Activated CD4-positive, alpha-beta T cell treated with anti-CD3 and anti-CD28 coated beads, Interleukin-2, Interleukin-6, amounts not matched to agents 100 ng/mL and 50 ng/mL, durations not matched to agents 16 hours and 8 hours (primary cell): ENCODE measurements around the gene LHX4.

Source experiments
- DNase-seq: peaks from one replicate; pipeline ENCODE4 v3.0.0-alpha.2; 2020

Gene LHX4

DNA sequence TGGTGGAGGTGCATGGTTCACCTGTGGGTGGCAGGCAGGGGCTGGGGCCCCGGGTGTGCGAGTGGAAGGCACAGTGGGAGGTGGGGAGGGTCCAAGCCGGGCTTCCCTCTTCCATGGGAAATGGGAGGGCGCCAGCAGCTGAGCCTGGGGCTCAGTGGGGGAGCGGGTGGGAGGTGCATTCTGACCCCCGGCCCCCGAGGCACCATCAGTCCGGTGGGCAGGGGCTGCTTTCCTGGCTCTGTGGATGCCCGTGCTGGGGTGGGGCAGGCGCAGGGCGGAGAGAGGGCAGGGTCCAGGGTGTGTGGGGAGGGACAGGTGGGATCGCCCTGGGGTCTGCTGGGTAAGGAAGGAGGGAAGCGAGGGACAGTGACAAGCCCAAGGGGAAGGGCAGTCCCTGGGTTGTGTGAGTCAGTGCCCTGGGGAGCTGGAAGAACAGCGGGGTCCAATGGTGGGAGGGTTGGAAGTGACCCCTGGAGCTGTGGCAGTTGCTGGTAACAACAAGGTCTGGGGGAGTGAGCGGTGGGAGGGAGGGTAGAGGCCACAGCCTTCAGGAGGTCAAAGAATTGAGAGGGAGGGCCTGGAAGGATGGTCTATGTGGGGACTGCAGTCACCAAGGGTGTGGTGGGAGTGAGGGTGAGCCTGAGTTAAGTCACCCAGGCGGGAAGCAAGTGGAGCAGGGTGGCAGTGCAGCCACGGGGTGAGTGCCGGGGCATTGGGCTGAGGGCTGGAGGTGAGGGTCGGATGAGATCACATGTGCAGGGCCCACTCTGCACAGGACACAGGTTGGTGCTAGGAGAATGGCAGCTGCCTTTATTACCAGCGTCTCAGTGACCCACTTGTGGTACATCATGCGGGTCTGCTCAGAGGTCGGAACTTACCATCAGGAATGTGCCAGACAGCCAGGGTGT, 29.6 kb downstream of the LHX4 start:
- DNase-seq = no peak

DNA sequence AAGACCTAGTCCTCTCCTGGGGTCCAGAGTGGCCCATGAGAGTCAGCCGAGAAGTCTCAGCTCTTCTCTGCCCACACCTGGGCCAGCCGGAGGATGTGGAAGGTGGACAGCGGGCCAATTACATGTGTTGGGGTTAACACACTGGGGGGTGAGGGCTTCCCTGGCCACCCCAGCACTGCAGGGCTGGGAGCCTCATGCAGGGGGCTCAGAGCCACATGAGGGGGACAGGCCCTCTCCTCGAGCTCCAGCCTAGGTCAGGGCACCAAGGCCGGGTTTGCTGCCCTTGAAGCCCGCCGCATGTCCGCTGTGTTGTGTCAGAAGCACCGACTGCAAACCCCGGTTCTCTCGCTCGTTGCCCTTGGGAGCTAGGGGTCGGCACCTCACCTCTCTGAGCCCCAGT, 30.5 kb downstream of the LHX4 start:
- no peak for DNase-seq

DNA sequence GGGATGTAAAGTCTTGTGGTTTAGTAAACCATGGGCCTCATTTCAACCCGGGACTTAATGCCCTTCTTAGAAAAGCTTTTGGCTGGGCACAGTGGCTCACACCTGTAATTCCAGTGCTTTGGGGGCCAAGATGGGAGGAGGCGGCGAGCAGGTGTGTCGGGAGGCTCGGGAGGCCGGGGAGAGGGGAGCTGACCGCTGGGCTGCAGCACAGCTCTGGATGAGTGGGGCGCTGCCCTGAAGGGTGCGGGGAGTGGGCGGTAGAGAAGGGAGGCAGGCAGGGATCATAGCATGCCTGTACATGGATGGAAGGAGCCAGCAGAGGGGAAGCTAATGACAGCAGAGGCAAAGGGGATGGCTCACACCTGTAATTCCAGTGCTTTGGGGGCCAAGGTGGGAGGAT, 31.0 kb downstream of the LHX4 start:
- DNase-seq = no peak

DNA sequence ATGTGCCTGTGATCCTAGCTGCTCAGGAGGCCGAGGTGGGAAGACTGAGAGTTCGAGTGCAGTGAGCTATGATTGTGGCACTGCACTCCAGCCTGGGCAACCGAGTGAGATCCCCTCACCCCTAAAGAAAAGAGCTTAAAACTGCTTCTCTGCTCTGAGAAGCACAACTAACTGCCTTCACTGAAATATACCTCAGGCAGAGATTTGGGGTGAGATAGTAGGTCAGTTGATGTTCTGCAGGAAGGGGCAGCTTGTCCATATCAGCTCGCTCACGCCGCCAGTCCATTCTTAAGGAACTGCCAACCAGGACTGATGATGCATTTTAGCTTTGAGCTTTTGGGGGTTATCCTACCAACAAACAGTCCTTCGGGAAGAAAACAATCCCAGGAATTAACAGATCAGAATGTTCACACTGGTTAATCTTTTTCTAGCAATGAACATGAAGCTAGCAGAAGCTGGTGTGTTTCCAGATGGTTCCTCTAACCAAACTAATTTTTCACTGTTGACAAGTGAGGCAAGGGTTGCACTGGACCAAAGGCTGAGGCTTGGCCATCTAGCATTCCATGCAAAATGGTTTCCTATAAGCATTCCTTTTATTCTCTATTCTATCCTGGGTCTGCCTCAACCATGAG, 31.6 kb downstream of the LHX4 start:
- no peak for DNase-seq

DNA sequence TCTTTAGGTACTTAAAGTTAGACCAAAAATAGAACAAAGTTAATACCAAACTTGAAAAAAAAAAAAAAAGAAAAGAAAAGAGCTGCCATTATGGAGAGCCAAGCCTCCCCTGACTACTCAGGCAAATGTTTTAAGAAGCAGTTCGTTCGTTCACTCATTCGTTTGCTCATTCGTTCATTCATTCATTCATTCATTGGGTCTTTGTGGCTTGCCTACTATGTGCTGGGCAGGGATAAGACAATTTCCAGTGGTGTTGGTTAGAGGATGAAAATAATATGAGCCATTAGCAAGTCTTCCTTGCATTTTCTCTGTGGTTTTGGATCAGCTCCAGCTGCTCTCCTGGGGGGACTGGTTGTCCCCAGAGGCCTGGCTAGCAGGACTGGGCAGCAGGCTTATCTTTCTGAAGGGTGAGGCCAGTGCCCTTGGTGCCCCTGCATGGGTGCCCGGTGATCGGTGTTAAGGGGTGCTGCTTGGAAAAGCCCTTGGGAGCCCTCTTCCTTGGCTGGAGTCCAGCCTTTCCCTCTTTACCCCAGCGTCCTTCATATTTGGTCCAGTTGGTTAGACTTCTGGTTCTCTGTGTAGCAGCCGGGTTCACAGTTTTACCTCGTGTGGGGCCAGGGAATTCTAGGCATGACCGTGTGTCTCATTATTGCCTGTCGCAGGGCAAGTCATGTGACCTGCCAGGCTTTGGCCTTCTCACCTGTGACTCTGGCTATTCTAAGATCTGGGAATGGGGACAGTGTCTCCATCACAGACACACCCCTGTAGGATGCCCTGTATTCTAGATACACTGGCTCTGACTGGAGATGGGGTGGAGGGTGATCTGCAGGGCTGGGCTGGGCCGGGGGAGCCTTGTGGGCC, 32.8 kb downstream of the LHX4 start:
- DNase-seq = no peak

DNA sequence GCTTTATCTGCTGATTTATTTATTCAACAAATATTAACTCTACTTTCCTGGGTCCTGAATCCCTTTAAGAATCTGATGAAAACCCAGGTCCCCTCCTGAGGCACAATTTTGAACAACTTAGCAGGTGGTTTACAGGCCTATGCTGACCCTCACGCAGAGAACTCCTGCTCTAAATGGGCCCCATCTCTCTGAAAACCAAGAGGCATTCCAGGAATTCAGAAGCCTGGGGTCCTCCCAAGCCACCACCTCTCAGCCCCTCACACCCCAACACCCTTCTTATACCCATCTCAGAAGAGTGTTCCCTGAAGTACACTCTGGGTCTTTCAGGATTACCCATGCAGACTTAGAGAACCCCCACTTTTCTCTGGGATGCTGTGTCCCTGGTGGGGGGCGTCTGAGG, 34.5 kb downstream of the LHX4 start:
- DNase-seq = no peak

DNA sequence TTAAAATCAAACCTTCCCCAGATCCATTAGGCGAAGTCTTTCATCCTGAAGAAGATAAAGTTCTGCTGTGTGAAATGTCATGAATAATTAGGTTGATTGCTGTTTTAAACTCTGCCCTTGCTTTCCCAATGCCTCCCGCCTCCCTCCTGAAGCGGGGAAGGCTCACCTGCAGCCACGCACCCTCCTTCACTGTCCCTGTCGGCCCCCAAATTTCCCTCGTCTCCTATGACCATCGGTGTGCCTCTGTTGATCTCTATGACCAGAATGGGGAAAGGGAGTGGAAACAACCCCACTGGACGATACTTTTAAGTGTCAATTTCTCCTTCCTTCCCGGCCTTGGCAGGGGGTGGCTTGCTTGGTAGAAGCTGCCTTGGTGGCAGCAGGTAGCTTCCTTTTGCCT, 35.1 kb downstream of the LHX4 start:
- no peak for DNase-seq

DNA sequence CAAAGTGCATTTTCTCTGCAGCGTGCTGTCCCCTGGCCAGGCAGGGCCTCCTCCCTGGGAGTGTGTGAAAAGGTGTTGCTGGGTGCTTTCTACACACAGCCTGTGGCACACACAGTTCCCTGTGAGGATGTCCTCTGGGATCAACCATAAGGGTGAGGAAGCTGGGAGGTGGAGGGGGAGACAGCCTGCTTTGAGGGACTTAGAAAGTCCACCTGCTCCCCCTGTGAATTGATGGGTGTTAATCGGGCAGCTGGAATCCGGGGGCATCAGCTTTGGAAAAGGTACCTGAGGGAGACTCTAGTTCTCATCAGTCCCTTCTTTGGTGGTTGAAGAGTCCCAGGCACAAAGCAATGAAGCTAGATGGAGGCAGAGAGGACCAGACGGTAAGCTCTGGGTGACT, 35.8 kb downstream of the LHX4 start:
- no peak for DNase-seq

DNA sequence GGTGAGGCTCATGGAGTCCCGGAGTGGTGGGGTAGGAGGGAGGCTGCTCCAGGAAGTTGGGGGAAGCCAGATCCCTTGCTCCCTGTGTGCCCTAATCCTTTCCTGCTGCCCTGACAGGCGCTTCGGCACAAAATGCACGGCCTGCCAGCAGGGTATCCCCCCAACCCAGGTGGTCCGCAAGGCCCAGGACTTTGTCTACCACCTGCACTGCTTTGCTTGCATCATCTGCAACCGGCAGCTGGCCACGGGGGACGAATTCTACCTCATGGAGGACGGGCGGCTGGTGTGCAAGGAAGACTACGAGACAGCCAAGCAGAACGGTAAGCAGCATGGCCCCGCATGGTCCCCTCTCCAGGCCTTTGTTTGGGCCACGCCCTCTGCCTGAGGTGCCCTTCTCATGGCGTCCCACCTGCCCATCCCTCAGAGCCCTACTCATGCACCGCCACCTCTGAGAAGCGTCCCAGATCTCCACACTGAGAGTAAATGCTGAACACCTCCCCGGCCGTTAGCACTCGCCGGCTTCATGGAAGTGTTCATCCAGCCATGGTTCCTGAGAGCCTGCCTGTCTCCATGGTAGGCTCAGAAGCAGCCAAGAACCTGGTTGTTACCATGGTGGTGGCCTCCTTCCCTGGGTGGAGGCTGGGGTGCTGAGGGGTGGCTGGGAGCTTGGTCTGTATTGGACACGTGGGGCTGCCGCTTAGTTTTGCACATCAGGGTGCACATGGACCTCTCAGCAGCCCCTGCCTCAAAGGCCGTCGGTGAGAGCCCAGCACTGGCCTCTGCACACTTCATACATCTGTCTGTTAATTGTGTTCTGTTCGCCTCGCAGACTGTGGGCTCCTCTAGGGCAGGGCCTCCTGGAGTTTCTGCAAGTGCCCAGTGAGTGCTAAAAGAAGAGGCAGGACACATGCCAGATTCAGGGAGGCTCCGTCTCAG, 36.5 kb downstream of the LHX4 start:
- no peak for DNase-seq

DNA sequence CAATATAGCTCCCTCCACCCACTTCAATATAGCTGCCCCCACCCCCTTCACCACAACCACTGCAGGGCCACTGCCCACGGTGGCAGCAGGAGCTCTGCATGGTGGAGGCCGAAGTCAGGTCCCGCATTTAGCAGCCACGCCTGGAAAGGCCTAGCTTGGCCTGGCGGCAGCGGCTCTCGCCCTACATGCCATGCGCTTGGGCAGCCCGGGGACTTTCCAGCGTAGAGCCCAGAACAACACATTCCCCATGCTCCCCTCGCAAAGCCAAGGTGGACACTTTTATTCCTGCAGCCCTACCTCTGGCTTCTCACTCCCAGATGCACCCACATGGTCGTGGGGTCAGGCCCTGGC, 37.1 kb downstream of the LHX4 start:
- no peak for DNase-seq

DNA sequence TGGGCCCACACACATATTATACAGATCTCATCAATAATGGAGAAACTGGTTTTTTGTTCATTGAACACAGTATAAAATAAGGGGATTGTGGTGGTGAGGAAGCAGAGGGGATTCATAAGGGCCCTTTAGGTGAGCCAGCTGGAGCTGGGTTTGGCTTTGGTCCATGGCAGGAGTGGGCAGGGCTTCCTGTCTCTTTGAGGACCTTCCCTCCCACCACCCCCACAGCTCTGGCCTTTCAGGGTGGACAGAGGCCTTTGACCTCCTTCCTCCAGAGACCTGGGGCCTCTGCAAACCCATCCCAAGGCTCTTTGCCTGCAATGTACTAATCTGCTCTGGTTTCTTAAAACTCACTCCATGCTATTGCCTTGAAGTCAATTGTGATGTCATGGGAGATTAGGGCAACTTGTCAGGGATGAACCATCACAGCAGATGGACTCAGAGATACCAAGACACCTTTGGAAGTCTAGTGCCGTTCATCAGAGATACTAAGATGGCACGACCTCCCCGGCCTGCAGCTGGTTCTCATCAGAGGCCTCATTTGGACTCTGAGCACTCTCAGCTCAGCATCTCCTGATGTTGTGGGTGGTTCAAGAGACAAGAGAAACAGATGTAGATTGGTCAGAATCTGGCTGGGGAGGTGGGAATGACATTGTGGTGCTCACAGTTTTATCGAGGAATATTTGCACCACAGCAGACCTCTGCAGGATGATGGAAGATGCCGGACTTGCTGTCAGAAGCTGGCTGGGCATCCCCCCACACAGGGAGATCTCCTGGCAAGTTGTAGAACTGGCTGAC, 37.9 kb downstream of the LHX4 start:
- no peak for DNase-seq

DNA sequence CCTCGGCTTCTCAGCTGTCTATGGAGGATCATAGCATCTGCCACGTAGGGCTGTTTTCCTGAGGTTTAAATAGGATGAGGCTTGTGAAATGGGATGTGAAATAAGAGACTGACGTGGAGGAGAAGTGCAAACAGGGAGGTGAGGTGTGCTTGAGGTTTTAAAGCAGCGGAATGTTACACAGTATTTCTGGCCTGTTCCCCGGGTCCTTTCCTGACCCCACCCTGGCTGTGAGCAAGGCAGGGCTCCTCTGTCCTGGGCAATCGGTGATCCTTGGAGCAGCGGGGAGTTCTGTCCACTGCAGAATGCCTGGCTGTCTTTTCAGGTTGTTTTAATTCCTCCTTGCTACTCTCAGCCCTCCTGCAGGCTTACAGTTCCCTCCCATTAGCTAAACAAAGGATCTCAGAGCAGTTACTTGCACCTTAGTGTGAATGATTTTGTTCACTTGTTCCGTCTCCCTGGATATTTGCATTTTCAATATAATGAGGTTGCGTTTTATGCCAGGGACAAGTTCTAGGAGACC, 38.6 kb downstream of the LHX4 start:
- DNase-seq = no peak

DNA sequence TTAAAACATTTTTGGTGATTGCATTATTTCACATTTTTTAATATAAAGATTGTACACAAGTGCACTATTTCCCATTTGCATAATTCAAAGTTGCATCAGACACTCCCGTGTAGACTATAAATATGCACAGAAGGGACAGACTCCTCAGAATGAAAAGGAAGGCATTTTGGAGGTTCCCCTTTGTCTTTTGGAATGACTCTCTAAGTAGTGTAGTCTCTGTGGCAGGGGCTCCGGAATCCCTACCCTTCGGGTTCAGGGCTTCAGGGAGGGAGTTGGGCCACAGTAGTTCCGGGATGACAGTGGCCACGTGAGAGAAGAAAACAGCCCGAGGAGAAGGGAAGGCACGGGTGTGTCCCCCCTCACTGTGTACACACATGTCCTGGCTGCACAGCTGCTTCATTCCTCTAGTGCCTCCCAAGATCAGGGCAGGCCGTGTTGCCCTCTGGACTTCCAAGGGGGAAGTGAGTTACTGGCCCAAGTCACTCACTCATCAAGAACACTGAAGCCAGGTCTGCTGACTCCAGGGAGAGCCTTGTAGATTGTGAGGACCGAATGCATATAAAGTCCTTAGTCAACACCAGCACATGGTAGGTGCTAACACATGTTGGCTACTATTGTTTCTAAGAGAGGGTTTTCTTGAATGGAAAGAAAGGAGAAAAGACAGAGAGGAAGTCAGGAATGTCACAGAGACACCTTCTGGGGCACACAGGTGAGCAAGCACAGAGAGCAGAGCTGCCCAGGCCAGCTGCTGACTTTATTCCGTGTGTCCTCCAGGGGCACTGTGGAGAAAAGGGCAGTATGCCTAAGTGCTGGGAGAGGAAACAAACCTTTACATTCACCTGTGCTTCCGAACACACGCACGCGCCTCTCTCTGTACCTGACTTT, 39.8 kb downstream of the LHX4 start:
- no peak for DNase-seq

DNA sequence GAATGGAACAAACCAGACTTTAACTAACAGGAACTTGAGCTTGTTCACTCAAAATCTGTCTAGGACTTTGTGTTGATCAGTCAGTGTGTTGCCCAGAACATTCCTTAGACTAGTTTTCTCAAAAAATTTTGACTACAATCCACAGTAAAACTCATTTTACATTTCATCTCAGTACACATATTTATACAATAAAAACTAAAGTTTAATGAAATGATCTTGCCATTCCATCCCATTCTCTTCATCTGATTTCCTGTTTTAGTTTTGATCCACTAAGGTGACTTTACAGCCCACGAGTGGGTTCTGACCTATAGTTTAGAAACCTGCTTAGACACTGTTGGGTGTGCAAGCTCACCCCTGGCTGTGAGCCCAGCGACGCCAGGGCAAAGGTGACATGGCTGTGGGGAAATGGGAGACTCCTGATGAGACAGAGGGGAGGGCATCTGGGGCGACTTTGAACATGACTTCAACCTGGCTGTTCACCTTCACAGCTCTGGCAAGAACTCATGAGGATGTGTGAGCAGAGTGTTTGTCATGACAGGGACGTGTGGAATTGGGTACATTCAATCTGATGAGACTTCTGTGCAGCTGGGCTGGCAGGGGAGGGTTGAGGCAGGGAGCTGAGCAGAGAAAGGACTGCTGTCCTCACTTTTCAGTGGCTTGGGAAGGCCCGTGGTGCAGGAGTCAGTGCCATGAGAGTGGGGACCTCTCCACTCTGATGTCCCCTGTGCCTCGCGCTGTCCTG, 40.6 kb downstream of the LHX4 start:
- no peak for DNase-seq

DNA sequence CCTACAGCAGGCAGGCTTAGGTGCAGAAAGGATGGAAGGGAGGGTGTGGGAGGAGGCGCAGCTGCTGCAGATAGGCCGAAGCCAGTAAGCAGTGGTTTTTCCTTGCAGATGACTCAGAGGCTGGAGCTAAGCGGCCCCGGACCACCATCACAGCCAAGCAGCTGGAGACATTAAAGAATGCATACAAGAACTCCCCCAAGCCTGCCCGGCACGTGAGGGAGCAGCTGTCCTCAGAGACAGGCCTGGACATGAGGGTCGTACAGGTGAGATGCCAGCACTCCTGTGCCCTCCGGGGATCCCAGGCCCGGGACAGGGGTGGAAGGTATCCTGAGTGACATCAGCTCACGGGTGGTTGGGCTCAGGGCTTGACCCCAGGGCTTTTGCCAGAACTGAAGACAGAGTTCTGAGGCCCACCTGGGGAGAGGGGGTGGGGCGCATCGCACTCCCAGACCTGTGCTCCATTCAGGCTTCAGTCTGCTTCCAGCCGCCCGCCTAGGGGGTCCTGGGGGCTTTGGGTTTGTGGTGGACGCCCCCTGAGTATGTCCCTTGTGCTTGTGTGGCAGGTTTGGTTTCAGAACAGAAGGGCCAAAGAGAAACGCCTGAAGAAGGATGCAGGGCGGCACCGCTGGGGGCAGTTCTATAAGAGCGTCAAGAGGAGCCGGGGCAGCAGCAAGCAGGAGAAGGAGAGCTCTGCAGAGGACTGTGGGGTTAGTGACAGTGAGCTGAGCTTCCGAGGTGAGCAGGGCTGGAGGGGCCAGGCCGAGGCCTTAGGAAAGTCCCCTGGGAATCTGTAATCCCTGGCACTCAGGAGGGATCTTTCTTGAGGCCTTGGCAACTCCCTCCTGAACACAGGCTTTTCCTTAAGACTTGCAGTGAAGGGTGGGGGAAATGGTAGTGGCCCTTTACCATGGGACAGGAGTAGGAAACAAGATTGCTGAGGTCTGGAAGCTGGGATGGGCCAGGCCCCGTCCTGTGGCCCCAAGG, 41.5 kb downstream of the LHX4 start:
- no peak for DNase-seq

DNA sequence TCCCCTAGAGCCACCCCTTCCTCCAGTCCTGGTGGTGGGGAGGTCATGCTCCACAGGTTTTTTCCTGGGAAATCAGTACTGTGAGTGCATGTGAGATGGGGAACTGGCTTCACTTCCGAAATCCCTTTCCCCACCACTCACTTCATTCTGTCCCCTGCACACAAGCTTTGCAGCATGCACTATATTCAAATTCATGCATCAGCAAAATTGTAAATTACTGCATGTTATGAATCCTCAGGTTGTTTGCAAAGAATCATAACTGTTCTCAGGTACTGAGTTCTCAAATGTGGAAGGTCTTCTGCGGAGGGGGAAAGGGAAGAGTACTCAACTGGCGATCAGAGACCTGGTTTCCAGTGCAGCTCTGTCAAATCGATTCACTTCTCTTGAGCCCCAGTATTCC, 42.3 kb downstream of the LHX4 start:
- no peak for DNase-seq

DNA sequence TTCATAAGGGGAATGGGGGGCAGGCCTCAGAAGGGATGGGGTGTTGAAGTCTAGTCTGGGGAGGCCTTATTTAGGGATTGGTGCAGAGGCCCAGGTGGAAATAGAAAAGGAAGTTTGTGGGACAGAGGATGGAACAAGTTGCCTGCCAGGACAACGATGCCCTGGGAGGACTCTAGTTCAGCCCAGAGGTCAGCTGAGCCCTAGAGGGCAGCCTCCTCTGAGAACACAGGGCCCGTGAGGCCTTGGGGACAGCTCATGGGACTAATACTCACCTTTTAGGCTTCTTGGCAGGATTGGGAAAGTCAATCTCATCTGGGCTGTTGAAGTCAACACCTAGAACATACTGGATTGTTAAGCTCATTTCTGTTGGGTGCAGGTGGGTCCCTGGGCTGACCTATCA, 43.0 kb downstream of the LHX4 start:
- no peak for DNase-seq

DNA sequence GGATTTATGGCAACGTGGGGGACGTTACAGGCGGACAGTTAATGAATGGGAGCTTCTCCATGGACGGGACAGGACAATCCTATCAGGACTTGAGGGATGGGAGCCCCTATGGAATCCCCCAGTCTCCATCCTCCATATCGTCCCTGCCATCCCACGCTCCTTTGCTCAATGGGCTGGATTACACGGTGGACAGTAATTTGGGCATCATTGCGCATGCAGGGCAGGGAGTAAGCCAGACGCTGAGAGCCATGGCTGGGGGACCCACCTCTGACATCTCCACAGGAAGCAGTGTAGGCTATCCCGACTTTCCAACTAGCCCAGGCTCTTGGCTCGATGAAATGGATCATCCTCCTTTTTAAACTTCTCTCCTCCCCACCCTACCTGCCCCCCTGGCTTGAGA, 44.2 kb downstream of the LHX4 start:
- DNase-seq = no peak
